LNCaP clone FGC (cell line): ENCODE data around the gene FBXW2.

ENCODE experiments used
- DNase-seq: peaks from one replicate; pipeline ENCODE4 v3.0.0-alpha.2; 2011; ENCODE audit warnings: low read depth
- H3K4me3 ChIP-seq: 2 replicates; pipeline ENCODE4 v1.5.1; 2011; ENCODE audit warnings: mild to moderate bottlenecking, low read depth, low read length, control low read depth
- TF ChIP-seq, protein P1 (sequence below): IDR thresholded peaks from 2 replicates; pipeline ENCODE4 v1.5.1; 2012; ENCODE audit warnings: mild to moderate bottlenecking; ENCODE audit not compliant: control insufficient read depth, insufficient read depth; ENCODE audit errors: extremely low read depth

The FBXW2 gene

DNA sequence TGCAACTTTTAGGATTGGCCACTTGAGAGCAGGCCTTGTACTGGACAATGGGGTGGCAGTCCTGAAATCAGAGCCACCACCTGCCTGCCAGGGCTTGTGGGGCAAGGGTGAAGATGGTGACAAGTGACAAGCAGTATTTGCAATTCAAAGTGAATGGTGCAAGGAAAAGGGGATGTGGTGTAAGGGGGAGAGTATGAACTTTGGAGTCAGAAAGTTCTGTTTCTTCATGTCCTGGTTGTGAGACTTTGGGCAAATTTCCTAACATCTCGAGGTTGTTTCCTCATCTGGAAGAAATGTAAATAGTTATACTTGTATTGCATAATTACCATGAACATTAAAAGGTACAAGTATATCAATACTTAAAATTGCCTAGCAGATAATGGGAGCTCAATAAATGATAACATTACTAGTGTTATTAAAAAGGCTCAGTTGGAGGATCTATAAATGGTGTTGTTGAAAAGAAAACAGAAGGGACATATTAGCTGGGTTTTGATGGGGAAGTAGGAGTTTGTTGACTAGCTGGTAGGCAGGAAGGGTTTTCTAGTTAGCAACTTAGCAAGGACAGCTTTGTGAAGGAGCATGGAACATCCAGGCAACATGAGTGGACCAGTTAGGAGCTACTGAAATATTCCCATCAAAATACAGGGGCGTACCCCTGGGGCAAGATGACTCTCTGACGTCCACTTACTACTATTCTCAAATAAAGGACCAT is 57.6 kb downstream of the FBXW2 start:
- no peak overlapping the region for H3K4me3 ChIP-seq
- TF ChIP-seq, protein P1, sequence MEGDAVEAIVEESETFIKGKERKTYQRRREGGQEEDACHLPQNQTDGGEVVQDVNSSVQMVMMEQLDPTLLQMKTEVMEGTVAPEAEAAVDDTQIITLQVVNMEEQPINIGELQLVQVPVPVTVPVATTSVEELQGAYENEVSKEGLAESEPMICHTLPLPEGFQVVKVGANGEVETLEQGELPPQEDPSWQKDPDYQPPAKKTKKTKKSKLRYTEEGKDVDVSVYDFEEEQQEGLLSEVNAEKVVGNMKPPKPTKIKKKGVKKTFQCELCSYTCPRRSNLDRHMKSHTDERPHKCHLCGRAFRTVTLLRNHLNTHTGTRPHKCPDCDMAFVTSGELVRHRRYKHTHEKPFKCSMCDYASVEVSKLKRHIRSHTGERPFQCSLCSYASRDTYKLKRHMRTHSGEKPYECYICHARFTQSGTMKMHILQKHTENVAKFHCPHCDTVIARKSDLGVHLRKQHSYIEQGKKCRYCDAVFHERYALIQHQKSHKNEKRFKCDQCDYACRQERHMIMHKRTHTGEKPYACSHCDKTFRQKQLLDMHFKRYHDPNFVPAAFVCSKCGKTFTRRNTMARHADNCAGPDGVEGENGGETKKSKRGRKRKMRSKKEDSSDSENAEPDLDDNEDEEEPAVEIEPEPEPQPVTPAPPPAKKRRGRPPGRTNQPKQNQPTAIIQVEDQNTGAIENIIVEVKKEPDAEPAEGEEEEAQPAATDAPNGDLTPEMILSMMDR: no peak
- no peak for DNase-seq

DNA sequence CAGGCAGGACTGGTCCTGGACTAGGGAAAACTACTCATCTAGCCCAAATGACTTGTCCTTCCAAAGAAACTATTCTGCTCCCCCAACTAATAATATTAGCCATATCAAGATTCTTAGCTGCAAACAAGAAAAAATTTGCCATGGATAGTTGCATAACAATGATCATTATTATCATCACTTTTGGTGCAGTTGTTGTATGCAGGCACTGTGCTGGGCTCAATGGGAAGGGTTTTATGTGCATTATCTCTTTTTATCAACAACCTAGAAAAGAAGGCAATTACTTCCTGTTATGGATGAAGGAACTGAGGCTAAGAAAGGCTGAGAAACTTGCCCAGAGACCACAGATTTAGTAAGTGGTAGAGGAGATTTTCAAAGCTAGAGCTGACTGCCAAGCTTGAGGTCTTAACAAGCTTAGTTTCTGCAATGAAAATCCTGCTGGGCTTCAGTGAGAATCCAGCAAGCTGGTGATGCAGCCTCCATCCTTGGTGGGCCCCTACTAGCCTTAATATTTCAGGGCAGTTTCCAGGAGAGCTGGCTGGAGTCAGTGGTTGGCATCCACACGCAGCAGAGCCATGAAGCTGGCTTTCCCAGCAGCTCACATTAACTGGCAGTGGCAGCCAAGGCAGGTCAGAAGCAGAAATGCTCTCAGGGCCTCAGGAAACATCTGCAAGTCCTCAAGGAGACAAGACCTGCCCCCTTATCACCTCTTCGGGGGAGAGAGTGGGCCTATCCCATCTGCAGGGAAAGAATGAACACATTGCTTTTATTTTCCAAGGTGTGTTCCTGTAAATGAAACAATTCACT is 58.4 kb downstream of the FBXW2 start:
- TF ChIP-seq, protein P1: no peak
- H3K4me3 ChIP-seq: no peak overlapping the region
- DNase-seq: no peak

DNA sequence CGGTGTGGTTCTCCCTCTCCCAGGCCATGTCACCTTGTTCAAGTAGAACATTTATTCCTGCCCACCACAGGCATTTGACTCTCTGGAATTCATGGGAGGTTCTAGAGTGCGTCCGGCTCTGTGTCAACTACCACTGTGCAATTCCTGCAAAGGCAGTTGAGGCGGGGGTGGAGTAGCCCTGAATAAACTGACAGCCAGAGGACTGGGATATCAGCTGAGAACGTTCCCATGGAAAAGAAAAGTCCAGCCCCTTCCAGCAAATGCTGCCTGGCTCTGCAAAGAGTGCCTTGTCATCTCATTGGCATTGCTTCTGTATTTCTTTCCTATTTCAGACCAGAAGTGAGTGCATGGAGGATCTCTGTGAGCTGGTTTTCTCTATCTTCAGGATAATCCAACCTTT is 60.0 kb downstream of the FBXW2 start:
- no peak for DNase-seq
- TF ChIP-seq, protein P1: no peak
- no peak overlapping the region for H3K4me3 ChIP-seq

DNA sequence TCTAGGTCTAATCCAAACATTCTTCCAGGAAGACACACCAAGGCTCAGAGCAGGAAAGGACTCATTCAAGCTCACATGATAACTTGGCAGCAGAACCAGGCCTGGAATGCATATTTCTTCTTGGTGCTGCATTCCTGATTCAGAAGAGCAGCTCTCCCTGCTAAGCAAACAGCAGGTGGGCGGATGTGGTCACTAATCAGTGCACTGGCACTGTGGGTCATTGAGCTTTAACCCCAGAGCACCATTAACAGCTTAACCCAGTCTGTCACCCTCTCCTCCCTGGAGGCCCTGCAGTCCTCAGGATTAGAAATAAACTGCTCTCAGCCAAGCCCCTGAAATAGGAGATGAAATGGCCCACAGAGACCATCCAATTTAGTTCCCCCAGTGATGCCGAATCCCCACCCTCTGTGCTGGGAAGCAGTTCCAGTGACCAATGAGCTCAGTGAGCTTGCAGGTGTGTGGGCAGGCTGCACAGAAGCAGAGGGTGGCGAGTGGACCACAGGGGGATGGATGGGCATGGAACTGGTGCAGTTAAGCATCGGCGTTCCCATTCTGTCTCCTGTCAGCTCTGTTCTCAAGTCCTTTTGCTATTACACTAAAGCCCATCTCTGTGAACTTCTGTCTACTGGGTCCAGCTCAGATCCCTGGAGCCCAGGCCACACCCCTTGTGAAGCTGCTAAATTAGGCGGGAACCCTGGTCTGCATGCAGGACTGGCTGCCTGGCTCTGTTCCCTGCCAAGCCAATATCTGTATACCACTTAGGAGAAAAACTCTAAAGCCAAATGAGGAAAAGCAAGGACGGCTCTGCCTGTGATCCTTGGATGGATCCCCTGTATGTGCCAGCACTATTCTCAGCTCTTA is 62.3 kb downstream of the FBXW2 start:
- TF ChIP-seq, protein P1: no peak
- peak; percentile 46 for DNase-seq
- no peak overlapping the region for H3K4me3 ChIP-seq

DNA sequence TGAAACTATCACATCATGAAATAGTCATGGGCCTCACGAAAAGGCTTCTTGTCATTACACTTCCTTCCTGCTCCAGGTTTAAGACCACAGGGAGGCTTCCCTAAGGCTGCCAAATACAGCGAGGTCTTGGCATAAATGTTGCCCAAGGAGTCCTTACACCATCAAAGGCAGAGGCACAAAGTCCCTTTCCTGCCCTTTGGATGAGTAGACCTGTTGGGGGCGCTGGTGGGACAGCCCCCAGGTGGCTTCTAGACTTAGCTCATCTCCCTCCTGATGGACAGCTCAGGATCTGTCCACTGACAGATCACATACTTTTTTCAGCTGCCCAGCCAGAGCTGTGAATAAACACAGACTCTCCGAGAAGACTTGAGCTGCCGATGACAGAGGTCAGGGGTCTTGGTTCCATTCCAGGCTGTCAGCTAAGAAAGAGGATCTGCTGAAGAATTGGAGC is 63.4 kb downstream of the FBXW2 start:
- TF ChIP-seq, protein P1: no peak
- no peak overlapping the region for H3K4me3 ChIP-seq
- DNase-seq: no peak

DNA sequence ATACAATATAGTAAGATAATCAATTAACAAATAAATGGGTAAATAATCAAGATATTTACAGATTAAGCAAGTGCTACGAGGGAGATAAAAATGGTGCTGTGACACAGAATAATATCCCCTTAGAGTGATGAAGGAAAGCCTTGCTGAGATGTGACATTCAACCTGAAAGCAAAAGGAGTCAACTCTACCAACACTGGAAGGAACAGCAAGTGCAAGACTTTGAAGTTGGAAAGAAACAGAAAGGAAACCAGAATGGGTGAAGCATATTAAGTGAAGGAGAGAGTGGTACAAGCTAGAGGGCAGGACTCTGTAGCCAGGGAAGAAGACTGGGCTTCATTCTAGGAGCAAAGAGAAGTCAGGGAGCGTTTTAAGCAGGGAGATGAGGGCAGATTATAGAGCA is 66.7 kb downstream of the FBXW2 start:
- TF ChIP-seq, protein P1: no peak
- no peak overlapping the region for H3K4me3 ChIP-seq

More for the DNA sequence above, 66.7 kb downstream of the FBXW2 start:
- DNase-seq: no peak
